Prostate gland (tissue), 2 donors: ENCODE data around the gene CARD9.

Experiments used
- POLR2AphosphoS5 ChIP-seq: sonication (generic); formaldehyde crosslinking; IDR thresholded peaks from one replicate; pipeline ENCODE4 v1.6.1; 2017; ENCODE audit warnings: antibody characterized with exemption
- TF ChIP-seq, protein P1 (sequence below), 4 experiments: fragments of 200-600 bp in 2 of 4; fragments of 450-650 bp in 2 of 4; sonication (generic) in 2 of 4; IDR thresholded peaks; 1 replicate in 3 of 4; 2 replicates in 1 of 4; pipeline ENCODE4 v1.5.1; 2016 to 2019; ENCODE audit warnings: antibody characterized with exemption in 4 of 4, mild to moderate bottlenecking in 2 of 4, moderate library complexity in 2 of 4

DNA sequence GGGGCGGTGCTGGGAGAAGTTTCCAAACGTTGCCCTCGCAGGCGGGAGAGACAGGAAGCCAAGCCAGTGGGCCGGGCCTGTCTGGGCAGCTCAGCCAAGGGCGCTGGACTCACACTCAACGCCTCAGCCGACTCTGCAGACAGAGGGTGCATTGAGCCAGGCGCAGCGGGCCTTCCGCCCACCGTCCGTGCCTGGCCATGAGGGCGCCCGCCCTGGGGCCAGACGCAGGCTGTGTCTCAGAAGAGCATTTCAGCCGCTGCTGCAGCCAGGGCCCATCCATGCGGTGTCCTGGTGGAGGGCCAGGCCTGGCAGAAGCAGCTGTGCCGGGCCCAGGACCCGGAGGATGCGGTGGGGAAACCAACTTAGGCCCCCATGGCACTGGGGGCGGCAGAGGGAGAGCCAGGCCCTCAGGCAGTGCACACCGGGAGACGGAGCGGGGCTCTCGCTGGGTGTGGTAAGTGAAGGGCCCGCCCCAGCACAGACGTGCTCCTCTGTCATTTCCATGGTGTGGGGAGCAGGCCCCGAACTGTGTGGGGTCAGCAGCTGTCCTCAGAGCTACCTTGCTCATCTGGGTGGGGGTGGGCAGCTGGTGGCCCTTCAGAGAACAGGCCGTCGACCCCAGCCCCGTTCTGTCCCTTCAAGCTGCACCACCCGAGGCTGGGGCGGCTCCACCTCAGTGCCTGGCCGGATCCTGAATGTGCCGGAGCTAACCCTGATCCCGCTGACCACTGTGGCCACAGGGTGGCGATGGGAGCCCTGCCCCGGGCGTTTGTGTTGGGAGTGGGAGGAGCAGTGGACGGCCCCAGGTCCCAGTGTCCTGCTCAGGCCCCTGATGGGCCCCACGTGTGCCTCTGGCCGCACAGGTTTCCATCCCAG lies 27.9 kb downstream of the CARD9 start:
- TF ChIP-seq POLR2AphosphoS5, result no peak
- TF ChIP-seq, protein P1, sequence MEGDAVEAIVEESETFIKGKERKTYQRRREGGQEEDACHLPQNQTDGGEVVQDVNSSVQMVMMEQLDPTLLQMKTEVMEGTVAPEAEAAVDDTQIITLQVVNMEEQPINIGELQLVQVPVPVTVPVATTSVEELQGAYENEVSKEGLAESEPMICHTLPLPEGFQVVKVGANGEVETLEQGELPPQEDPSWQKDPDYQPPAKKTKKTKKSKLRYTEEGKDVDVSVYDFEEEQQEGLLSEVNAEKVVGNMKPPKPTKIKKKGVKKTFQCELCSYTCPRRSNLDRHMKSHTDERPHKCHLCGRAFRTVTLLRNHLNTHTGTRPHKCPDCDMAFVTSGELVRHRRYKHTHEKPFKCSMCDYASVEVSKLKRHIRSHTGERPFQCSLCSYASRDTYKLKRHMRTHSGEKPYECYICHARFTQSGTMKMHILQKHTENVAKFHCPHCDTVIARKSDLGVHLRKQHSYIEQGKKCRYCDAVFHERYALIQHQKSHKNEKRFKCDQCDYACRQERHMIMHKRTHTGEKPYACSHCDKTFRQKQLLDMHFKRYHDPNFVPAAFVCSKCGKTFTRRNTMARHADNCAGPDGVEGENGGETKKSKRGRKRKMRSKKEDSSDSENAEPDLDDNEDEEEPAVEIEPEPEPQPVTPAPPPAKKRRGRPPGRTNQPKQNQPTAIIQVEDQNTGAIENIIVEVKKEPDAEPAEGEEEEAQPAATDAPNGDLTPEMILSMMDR (IDR thresholded peaks at IDR 0.05), result peak in 2 of 4 experiments; percentile 32 to 33
